ENCODE data around the gene KCNJ6.
A peak's percentile ranks its signal among the peaks of the same experiment; 100 is the strongest.
"Not testable (repeated sequence)": the region's sequence is repeated elsewhere in the genome, so short reads cannot be mapped to it uniquely, and the experiment has no call there.

KCNJ6 gene

DNA sequence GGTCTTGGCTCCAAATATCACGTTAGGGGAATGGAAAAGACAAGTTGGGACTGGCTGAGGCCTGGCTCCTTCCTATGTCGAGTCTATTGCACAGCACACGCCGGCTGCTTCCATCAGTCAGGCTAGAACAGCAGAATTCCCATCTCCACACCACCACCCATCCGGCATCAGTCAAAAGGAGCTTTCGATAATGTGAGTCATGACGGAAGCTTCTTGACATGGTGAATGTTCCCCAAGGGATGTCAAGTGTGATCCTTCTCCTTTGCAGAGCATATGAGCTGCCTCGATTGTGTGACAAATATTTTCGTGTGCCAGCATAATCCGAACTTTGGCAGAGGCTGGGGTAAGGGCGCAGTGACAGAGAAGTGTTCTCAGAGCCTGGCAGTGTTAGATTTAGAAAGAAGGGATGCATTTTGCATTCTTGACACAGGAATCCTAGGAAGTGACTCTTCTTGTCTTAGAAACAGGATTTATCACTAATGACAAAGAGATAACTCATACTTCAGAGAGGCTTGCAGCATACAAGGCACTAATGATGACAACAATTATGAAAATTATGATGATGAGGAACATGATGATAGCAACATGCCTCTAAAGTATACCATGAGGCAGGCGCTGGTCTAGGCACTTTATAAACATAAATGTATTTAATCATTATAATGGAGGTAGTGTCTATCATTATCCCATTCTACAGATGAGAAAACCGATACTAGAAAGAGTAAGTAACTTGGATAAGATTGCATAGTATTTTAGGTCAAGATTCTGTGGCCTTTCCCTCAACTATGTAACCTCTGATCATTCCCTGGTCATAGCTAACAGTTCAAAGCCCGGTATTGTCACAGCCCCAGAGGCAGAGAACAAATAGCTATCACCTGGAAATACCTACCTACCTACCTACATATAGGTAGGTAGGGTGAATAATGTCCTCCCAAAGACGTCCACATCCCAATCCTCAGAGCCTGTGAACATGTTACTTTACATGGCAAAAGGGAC, 135.0 kb downstream of the KCNJ6 start:
- no peak for DNase-seq (ENCODE audit: low read depth)

DNA sequence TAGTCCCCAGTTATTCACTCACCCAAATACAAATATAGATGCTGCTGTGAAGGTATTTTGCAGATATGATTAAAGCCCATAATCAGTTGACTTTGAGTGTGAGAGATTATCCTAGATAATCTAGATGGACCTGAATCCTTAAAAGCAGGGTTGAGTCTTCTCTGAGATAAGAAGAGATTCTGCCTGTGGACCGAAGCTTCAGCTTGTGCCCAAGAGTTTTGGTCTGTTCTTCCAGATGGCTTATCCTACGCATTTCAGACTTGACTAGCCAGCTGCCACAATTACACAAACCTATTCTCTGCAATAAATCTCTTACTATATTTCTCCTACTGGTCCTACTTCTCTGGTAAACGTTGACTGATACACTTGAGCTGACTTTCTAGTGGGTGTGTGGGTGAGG, 145.1 kb downstream of the KCNJ6 start:
- DNase-seq (ENCODE audit: low read depth): no peak

DNA sequence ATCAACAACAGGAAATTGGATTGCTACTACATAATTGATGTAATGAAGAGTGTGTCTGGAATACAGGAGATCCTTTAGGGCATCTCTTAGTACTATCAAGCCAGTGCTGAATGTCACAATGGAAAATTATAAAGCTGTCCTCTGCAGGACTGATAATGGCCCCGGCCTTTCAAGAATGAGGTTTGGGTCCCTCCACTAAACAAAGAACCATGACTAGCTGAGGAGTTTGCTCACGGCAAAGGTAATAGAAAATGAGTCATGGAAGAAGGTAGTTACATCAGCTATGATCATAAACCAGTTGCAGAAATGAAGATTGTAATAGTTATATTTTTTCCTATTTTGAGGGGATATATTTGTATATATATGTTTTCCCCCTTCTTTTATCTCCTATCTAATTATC, 145.8 kb downstream of the KCNJ6 start:
- DNase-seq (ENCODE audit: low read depth): no peak

DNA sequence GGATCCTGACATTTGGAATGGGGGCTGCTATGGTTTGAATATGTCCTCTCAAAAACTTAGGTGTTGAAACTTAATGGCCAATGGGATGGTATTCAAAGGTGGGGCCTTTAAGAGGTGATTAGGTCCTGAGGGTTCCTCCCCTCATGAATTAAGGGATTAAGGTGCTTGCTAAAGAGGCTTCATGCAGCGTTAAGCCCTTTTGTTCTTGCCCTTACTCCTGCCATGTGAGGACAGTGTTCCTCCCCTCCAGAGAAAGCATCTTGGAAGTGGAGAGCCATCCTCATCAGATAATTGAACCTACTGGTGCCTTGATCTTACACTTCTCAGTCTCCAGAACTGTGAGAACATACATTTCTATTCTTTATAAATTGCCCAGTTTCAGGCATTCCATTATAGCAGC, 146.6 kb downstream of the KCNJ6 start:
- DNase-seq (ENCODE audit: low read depth): no peak

DNA sequence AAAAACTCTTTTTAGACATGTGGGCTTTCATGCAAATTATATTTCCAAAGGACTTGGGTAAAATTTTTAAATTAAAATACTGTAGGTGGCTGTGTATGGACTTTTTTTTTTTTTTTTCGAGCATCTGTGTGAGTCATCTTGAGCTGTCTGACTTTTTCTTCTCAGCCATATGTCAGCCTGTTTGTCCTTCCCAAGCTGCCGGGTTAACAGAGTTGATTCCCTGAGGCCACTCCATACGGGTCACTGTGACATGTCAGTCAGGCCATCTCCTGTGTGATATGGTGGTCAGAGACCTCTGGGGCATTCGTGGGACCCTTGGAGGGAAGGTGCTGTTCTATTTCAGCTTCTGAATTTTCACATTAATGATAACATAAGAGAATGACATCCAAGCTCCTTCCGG, 148.3 kb downstream of the KCNJ6 start:
- DNase-seq (ENCODE audit: low read depth): no peak

DNA sequence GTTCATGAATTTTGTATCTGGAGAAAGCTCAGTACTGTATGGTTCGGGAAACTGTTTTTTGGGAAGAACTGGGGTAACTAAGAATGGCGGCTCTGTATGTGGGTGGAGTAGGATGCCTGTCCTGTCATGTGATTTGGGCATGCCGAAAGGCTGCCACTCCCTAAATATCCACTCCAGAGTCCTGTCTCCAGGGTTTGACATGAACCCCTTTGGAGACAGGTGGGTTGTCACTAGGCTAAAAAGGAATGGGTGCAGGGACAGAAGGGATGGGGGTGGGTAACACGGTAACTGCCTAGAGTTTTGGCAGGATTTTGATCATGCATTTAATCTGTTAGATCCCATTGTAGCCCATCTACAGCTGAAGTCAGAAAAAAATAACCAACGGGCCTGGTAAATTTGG, 150.1 kb downstream of the KCNJ6 start:
- DNase-seq (ENCODE audit: low read depth): no peak

DNA sequence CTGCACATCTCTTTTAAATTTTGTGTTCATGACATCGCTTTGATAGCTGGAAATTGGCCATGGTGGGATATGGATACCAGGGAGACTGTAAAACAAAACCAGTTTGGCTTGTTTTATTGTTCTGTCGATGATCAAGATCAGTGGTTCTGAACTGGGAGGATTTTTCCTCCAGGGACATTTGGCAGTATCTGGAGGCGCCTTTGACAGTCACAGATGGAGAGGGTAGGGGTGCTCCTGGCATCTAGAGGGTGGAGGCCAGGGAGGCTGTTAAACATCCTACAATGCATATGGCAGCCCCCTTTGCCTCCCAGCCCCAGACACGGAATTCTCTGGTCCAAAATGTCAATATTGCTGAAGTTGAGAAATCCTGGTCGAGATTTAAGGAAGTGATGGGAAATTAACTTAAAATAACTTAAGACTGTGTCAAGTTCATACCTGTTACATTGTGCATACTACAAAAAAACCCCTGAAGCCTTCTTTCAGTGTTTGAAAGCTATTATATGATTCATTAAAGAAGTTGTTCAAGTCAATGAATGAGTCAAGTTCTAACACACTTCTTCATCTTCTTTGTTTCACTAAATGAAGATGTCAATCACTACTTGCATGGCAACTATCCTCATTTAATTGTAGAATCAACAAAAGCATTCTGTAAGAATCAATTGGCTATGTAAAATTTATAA, 150.9 kb downstream of the KCNJ6 start:
- no peak for DNase-seq (ENCODE audit: low read depth)

DNA sequence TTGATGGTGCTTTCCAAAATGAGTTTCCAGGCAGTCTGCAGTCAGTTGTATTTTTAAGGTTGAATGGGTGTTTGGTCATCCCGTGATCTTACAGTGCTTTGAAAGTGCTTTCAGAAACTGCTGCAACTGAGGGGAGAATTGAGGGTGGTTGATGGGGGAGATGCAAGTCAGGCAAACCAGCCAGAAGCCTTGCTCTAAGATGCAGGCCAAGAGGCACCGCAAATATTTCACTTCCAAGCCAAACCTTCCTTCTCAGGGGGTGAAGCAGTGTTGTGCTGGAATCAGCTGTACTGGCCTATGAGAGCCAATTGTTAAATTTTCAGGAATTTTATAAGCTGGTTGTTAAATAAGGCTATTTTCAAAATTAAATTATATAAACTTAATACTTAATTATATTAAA, 151.6 kb downstream of the KCNJ6 start:
- DNase-seq (ENCODE audit: low read depth): no peak

DNA sequence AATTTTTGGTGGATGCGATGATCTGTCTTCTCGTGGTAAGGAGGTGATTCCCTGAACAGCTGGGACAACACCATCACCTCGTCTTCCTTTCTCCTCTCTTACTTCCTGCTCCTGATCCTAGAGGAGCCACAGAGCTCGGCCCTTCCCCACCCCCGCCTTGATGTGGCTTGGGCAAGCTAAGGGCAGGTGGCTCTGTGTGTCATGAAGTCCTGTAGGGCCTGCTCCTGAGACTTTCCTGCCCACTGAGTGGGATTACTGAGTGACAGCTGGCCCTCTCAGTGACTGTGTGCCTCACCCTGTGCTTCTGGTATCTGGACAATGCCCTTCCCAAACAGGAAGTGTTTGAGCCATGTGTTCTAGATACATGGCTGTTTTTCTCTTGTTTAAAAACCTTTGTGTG, 153.0 kb downstream of the KCNJ6 start:
- DNase-seq (ENCODE audit: low read depth): no peak

DNA sequence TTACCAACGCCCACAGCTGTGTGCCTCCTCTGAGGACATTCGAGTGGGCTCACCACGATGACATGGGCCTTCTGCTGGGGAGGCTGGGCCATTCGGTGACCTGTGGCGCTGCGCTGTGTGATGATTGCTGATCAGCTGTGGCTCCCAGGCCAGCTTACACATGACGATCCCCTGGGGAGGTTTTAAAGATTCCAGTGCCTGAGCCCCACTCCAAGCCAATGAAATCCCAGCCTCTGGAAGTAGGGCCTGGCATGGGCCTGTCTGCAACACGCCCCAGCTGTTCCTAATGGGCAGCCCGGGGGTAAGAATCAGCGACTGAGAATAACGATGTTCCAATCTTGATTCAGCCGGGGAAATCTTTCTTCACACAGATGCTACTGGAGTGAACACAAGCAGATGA, 153.7 kb downstream of the KCNJ6 start:
- DNase-seq (ENCODE audit: low read depth): no peak

DNA sequence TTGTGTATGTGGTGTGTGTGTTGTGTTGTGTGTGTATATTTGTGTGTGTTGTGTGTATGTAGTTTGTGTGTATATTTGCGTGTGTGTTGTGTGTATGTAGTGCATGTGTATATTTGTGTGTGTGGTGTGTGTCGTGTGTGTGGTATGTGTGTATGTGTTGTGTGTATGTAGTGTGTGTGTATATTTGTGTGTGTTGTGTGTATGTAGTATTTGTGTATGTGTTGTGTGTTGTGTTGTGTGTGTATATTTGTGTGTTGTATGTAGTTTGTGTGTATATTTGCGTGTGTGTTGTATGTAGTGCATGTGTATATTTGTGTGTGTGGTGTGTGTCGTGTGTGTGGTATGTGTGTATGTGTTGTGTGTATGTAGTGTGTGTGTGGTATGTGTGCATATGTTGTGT, 154.9 kb downstream of the KCNJ6 start:
- DNase-seq (ENCODE audit: low read depth): not testable (repeated sequence)

DNA sequence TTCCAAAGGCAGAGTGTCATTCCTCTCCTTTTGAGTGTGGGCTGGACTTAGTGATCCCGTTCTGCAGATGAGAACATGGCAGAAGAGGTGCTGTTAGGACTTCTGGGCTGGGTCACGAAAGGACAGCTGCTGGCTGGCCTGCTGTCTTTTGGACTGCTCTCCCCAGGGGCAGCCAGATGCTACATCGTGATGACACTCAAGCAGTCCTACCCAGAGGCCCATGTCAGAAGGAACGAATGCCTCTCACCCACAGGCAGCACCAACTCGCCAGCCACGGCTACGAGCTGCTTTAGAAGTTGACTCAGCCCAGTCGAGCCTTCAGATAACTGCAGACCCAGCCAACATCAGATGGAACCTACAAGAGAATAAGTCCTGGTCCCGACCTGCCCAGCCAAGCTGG, 156.5 kb downstream of the KCNJ6 start:
- no peak for DNase-seq (ENCODE audit: low read depth)

DNA sequence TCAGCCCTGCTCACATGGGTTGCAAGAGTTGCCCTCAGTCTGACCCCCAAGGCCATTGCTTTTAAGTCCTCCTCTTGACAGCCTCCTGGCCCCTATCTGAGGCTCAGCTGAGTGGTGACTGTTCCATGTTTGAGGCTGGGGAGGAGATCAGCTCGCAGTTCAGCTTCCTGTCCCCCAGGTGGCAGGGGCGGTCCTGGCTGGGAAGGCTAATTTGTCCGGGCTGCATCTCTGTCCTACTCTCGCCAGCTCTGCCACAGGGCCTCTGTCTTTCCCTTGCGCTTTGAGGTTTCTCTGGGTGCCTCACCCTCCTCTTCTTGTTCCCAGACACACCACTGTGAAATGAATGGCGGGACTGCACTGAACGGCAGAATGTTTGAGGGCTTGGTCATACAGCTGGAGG, 157.3 kb downstream of the KCNJ6 start:
- no peak for DNase-seq (ENCODE audit: low read depth)

DNA sequence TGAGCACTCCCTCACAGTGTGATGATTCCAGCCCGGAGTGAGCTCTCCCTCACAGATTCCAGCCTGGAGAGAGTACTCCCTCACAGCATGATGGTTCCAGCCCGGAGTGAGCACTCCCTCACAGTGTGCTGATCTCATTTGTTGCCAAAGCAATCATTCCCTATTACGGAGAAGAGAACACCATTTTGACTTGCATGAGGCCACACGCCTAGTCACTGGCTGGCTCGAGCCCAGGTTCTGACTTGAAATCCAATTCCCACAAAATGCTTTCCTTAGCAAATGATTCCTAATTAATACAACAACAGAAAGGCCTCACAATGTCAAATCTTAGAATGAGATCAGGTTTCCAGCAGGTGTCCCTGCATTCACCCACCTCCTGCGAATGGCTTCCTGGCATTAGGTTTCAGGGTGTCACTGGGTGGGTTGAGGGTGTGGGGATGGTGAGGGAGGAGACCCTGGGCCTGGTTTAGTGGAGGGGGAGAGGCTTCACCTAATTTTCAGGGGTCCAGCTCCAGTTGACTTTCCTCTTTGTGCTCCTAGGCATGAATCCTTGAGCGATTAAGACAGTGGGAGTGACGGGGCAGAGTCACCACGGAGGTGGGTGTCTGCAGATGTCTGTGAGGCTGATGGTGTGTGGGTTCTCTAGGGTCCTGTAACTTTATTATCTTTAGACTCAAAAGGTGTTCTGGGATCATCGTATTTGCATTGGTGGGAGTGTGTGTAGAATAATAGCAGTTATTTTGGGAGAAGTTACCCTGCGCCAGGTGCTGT, 158.5 kb downstream of the KCNJ6 start:
- DNase-seq (ENCODE audit: low read depth): no peak

DNA sequence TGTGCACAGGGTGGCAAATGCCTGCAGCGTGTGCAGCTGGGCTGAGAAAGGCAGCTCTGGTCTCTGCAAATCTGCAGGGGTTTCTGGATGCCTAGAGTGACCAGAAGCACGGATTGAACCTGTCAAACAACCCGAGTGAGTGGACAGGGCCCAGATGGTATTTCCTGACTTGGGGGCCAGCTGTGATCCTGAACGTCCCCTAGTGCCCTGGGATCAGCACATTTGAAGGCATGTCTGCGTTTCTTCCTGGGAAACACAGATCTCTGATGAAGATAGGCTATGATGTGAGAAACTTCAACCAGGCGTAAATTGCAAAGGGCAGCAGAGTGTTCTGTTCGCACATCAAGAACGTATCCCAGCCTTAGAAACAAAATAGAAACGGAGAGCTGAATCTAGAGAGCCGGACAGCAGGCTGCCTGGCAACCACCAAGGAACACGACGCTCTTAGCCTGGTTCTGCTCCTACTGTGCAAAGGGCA, 163.1 kb downstream of the KCNJ6 start:
- DNase-seq (ENCODE audit: low read depth): no peak

DNA sequence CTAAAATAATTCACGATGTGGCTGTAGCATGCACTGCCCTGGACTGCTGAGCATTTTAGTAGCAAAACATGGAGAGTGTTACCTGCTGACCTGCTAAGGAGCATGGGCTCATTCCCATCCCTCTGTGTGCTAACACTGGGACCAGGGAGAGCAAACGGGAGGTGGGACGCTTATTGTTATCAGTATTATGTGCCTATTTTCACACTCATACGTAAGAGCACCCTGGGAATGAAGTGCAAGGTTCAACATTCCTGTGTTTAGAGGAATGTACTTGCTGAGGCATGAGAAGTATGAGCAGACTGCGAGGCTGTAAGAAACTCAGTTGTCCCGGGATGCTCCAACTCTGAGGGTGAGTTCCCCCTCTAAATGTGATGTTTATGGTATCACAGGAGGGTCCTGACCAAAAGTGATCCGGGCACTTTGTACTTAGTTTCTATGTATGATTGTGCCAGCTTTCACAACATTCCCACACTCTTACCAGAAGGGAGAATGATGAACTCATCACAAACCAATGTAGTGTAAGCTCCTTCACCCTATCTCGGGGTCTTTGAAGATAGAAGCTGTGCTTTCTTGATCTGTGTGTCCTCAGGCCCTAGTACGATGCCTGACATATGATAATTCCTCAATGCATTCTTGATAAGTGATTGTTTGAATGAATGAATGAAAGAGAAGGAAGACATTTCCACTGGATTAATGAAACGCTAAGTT, 164.8 kb downstream of the KCNJ6 start:
- no peak for DNase-seq (ENCODE audit: low read depth)

DNA sequence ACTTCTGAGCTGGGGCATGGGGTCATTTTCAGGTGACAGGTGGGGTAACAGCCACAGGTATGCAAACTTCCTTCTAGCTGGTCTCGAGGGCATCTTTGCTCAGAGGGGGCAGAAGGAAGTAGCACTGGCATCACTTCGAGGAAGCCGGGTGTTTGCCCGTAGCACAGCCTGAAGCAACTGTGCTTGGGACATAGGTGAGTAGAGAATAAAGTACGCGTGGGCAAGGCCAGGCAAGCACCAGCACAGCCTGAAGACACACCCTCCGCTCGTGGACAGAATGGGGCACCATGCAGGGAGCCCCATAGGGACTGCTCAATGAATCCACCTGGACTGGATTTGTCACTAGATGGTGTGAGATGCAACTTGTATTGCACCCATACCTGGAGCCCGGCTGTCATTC, 167.1 kb downstream of the KCNJ6 start:
- DNase-seq (ENCODE audit: low read depth): no peak

DNA sequence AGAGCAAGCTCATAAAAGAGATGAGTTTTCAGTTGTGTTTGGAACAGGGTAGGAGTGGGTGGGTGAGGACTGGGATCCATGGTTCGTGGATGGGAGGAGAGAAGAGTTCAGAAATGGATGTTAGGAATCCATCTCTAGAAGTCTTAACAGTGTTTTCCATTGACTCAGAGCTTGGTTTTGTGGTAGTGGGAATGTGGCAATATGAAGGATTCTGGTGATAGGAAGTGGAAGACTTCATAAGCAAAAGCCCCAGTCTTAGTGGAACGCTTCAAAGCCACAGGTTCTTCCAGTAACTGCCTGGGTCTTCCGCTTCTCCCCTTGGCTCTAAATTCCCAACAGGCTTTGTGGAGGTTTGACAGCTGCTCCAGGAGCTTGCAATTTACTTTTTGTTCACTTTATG, 167.9 kb downstream of the KCNJ6 start:
- no peak for DNase-seq (ENCODE audit: low read depth)

DNA sequence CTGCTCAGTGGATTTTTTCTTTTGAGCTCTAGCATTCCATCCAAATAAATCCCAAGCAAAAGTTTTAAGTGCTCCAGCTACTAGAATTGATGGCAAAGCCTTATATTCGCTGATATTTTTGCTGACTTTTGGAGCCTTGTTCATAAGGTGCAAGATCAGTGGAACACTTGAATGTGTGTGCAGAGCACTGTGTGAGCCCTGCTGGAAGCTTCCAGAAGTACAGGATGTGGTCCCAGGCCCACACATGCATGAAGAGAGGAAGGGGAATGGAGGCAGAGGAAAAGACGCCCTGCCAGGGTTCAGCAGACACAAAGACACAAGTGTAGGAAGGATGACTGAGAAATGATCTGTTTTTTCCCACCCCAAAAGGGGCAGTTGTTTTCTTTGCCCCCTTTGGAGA, 169.4 kb downstream of the KCNJ6 start:
- no peak for DNase-seq (ENCODE audit: low read depth)

DNA sequence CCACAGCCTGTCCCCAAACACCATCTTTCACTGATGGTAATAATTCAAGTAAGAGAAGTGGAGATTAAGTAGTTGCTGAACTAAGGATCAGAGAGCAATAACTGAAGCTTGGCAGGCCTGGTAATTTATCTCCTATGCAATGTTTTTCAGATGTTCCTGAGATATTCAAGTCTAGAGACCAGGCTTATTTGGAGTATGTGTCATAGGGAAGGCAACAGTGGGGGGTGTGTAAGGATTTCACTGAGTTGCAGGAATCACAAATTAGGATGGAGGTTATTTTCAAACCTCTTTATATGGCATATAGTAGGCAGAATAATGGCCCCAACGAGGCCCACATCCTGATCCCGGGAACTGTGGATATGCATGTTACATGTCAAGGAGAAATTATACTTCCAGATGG, 171.7 kb downstream of the KCNJ6 start:
- no peak for DNase-seq (ENCODE audit: low read depth)

DNA sequence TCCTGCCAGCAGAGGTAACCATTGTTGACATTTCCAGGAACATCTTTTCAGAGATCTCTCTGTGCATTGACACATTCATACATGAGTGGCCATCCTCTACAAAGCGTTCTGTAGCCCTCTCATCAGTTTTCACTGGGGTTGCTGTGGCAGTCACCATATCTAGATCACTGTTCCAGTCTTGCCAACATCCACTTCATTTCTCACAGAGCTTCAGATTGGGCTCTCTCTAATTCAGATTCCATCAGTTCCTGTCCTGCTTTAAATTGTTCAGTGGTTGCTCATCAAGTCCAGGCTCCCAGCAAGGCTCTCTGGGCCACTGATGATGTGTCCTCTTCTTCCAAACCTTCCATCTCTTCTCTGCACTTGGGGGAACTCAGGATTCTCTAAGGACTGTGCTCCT, 173.7 kb downstream of the KCNJ6 start:
- DNase-seq (ENCODE audit: low read depth): peak; percentile 39

DNA sequence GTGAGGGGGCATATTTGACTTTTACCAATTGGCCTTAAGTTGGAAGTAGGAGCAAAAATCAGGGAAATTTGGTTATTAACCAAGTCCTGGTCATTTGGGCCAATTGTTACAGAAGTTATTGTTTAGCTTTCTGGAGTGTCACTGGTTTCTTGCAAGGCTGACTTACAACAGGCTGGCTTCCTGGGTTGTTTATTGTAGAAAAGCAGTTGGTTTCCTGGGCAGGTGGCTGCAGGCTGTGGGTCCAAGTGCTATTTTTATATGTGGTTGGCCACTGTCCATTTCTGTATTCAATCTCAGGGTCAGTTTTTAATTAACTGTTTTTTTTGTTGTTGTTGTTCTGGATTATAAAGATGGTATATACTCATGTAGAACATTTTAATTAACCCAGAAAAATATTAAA, 174.1 kb downstream of the KCNJ6 start:
- DNase-seq (ENCODE audit: low read depth): no peak

Data from HS-27A (cell line).